Measurements from ENCODE around the gene UEVLD.

Gene UEVLD

GRCh38 chr11:18580113-18580766 is 8.3 kb downstream of the UEVLD start:
- DNase-seq = no peak

DNA sequence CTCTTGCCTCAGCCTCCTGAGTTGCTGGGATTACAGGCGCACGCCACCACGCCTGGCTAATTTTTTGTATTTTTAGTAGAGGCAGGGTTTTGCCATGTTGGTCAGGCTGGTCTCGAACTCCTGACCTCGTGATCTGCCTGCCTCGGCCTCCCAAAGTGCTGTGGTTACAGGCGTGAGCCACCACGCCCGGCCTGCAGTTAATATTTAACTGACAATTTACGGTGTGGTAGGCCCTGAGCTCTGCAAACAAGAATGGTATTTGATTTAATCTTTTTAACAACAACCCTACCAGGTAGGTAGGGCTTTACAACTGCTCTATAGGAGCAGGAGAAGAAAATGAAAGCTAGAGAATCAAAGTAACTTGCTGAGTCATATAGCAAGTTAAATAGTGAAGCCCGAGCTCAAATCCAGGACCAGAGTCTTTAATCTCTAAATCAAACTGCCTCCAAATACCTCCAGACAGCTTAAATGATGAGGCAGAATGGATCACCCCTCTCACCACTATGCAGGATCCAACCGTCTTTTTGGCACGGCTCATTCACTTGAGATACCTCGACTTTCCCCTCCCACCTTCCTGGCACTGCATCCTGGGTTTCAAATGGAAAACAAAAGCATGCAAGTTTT is 9.4 kb downstream of the UEVLD start:
- no peak for DNase-seq

DNA sequence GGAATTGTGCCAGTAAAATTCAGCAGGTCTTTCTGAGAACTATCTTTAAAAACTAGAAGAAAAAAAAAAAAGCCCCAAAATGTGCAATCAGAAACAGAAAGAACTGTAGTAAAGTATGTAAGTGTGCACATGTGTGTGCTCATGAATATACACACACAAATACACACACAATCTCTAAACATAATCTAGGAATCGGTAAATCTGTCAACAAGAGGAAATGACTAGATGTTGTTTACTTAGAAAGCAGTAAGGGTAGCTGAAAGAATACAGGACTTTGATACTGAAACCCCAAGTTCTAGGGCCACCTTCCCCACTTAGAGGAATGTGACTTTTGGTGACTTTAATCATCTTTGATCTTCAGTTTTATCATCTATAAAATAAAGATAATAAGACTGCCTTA is 13.2 kb downstream of the UEVLD start:
- DNase-seq = no peak

- no peak for DNase-seq
Measured at GRCh38 chr11:18567081-18567480, 21.5 kb downstream of the UEVLD start.

DNA sequence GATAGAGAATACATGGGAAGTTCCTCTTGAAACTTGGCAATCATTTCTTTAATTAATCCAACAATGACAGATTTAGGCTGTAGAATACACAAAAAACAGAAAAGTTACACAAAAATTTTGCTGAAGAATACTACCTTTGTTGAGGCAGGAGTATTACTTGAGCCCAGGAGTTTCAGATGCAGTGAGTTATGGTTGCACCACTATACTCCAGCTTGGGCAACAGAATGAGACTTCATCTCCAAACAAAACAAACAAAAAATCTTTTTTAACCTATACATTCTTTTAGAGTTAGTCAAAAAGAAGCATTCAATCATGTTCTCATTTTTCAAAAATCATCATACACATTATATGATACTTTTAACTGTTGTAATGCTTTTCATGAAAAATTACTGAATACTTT is 22.1 kb downstream of the UEVLD start:
- no peak for DNase-seq

DNA sequence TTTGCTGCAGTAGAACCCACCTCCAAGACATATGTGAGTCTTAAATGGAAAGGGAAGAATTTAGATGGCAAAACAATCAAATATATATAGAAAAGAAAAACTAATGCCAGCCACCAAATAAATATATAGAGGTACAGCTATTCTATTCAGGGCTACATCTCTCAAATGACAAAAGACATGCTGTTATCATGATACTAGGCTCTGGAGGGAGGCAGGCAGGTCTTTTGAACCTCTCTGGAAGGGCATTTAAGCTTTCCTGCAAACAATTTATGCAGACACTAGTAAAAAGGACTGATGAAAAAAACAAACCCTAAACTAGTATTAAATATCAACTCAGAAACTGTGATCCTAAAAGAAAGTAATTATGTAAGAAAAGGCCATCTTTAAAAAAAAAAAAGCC is 24.4 kb downstream of the UEVLD start:
- no peak for DNase-seq

DNA sequence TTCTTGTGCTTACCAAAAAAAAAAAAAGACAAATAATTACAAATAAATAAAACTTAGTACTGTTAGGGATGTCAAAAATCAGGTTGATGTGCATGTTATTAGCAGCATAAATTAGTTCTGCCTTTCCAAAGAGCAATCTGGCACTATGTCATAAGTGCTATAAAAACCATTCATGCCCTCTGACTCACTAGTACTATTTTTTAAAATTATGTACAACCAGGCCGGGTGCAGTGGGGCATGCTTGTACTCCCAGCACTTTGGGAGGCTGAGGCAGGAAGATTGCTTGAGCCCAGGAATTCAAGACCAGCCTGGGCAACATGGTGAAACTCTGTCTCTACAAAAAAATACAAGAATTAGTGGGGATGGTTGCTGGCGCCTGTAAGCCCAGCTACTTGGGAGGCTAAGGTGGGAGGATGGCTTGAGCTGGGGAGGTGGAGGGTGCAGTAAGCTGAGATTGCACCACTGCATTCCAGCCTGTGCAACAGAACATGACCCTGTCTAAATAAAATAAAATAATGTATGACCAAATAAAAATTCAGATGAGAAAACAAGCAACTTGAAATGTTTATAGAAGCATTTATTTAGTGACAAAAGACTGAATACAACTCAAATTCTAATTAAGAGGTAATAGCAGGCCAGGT is 25.3 kb downstream of the UEVLD start:
- no peak for DNase-seq

DNA sequence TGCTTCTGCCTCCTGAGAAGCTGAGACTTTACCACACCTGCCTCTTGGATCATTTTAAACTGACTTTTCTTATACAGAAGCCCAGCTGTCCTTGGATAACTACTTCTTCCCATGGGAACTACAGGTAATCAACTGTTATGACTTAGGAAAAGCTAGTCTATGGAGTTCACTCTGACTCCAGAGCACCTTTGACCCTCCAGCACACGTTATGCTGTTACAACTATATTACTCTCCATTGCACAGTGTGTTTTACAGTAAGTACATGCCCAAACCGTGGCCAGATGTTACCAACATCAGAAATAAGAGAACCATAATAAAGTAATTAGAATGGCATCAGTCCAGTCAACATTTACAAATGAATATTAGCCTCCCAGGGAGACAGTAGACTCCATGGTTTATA is 40.5 kb downstream of the UEVLD start:
- no peak for DNase-seq

- peak; percentile 10 to 24 for DNase-seq
Measured at GRCh38 chr11:18540207-18541009, 48.1 kb downstream of the UEVLD start.

DNA sequence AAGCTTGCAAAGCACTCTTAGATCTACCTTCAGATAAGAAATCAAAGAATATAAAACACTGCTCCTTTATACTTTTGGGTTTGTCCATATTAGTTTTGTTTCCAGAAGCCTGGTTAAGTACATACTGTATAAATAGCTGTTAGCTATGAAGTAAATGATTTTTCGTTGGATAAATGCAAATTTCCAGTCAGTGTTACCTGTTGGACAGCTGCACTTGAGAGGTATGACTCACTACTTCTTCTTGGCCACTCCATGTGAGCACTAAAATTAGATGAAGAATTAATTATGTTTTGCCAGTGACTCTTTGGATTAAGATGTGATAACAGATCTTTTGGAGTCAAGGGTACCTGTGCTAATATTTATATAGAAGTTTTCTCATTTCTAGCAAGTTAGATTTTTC is 52.3 kb downstream of the UEVLD start:
- DNase-seq = no peak

DNA sequence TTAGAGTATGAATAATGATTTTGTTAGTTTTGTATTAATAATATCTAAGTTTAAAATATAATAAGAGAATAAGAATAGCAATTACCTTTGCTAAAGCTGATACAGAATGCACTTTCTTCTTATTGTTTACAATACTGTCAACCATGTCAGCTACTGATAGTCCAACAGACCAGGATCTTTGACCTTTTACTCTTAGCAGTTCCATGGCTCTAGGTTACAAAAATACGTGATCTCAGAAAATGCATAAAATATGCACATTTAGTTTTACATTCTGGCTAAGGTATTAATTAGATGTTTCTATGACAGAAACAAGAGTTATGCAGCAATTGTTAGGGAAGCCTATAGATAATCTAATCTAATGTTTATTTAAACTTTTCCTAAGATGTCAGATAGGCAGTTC is 54.3 kb downstream of the UEVLD start:
- no peak for DNase-seq

DNA sequence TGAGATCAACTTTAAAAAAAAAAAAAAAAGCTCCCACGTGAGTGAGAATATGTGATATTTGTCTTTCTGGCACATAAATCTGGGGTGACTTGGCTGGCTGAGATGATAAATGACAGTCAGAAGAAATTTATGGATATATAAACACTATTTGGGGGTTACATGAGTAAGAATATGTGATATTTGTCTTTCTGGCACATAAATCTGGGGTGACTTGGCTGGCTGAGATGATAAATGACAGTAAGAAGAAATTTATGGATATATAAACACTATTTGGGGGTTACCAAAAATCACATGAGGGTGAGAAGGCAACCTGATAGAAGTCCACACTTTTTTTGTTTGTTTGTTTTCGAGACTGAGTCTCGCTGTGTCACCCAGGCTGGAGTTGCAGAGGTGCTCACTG is 55.2 kb downstream of the UEVLD start:
- no peak for DNase-seq

DNA sequence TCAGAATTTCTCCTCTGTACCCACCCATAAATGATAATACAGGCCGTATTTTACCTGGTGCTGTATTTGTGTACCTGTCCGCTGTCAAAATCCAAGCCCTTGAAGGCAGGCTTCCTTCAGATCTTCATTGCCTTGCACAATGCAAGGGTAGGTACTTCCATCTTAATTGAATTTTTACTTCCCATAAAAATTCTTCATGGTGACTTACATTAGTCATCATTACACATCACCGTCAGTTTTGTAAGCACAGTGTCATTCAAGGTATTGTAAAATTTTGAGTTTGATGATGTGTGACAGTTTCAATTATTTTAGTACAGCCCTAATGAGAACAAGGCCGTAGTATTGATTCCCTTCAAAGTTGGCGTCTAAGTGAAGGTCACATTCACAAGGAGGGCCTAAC is 61.0 kb downstream of the UEVLD start:
- peak in 1 of 2 experiments; percentile 13 for DNase-seq

DNA sequence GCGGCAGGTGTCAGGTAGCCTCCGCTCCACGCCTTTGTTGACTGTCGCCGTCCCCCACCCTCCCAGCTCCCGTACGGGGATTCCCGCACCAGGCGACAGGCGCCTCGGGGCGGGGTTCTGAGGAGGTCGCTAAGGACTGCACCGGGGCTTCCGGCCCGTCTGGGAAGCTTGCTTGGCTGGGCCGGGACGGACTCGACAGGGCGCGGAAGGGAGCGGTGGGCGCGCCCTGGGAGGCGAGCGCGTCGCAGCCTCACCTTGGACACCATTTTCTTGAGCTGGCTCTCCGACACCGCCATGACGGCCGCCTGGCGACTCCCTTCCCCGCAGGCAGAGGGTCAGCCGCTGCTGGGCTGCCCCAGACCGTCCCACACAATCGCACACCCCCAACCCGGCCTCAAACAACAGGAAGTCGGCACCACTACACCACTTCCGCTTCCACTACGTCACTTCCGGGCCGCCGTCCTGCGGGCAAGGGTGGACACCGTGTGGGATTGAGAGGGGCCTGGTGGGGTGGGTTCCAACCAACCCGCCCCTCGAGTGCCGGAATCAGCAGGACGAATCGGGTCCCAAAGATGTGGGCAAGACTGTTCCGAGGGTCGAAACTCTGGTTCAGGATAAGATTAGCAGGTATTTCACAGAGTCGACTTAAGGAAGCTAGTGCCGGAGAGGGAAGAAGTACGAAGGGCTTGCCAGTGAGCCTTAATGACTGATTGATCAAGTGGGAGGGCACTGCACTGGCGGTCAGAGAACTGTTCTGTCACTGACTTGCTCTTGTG is 61.8 kb downstream of the UEVLD start, which contains the start of gene TSG101:
Gene TSG101, minus strand, starts transcription at position 422 of the 776 bp plus-strand sequence. Its CDS starts 126 bp downstream, at position 296.
- peak; percentile 74 to 86 for DNase-seq

GRCh38 chr11:18526130-18526520 is 62.4 kb downstream of the UEVLD start:
- no peak for DNase-seq

DNA sequence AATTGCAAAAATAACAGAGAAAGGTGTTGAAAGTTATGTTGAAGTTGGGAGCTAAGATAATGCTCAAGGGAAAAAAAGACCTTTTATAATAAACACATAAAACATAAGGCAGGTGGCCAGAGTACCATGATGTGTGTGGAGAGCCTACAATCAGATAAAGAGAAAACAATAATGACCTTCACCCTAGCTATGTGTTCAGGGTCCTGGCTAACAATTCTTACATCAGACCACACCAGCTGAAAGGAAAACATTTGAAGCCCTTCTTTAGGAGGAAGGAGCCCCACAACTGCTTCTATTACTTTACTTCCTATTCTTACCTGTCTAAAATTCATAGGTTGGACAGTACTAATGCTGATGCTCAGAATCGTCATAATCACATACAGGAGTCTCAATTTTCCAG is 64.3 kb downstream of the UEVLD start:
- DNase-seq = no peak

DNA sequence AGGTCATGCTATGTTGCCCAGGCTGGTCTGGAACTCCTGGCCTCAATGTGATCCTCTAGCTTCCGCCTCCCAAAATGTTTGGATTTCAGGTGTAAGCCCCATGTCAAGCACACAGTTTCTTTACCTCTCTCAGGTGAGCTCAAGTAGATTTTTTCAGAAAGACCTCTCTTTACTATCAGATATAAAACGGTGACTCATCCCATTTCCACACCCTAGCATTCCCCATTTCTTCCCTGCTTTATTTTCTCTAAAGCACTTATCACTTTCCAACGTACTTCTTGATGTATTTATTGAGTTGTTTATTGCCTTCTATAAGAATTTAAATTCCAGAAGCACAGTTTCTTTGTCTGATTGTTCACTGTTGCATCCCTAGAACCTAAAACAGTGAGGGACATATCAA is 65.5 kb downstream of the UEVLD start:
- DNase-seq = no peak

DNA sequence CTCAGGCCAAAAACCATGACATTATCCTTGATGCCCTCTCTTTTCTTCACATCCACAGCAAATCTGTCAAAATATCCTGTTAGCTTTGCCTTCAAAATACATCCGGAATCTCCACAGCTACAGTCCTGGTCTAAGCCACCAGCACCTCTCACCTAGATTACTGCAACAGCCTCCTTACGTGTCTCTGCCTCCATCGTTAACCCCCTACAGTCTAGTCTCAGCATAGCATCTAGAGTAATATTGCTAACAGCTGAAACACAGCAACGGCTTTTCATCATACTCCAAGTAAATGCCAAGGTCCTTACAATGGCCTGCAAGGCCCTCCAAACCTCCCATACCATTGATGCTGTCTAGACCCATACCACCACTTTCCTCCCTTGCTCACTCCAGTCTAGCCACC is 66.1 kb downstream of the UEVLD start:
- no peak for DNase-seq

GRCh38 chr11:18521122-18521521 is 67.4 kb downstream of the UEVLD start:
- DNase-seq = no peak

- DNase-seq = no peak
Measured at GRCh38 chr11:18502352-18502751, 86.2 kb downstream of the UEVLD start.

DNA sequence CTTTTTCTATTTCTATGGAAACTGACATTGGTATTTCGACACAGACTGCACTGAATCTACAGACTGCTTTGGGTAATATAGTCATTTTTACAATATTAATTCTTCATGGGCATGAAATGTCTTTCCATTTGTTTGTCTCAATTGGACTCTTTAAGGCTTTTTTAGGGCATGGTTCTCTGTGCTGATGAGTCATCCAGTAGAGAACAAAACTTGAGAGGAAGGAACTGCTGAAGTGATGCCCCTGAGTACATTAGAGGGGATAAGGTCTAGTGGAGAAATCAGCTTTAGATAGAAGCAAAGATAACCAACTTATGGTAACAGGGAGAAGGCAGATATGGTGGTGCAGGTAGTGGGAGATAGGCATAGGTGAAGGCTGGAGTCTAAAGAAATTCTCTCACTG is 86.9 kb downstream of the UEVLD start:
- DNase-seq = no peak

- DNase-seq = no peak
Measured at GRCh38 chr11:18498039-18498438, 90.5 kb downstream of the UEVLD start.

DNA sequence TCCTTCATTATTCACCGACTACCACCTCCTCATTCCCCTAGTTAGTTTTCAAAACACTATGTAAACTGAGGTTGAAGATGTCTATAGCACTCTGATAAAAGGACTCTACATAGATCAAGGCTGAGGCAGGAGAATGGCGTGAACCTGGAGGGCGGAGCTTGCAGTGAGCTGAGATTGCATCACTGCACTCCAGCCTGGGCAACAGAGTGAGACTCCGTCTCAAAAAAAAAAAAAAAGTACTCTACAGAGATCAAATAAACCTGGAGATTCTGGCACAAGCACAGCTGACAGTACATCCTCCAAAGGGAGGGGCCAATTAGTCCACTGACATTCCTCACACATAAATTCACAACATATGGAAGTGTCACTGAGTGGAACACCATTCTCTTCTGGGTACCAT is 92.8 kb downstream of the UEVLD start:
- no peak for DNase-seq

All from NCI-H2081 (cell line).